IPS-18a (cell line): Measurements from ENCODE around the gene SMPD3.

Experiments used
- H3K27ac ChIP-seq: one replicate; pipeline ENCODE4 v1.5.1; 2013; ENCODE audit warnings: low read length
- H3K27me3 ChIP-seq: one replicate; pipeline ENCODE4 v1.6.1; 2013; ENCODE audit warnings: mild to moderate bottlenecking, low read length; ENCODE audit not compliant: control insufficient read depth, insufficient read depth
- H3K36me3 ChIP-seq: one replicate; pipeline ENCODE4 v1.6.1; 2013; ENCODE audit warnings: low read depth, low read length; ENCODE audit not compliant: control insufficient read depth
- H3K4me1 ChIP-seq: one replicate; pipeline ENCODE4 v1.6.1; 2013; ENCODE audit warnings: low read depth, low read length; ENCODE audit not compliant: control insufficient read depth
- H3K4me3 ChIP-seq: one replicate; pipeline ENCODE4 v1.5.1; 2013; ENCODE audit warnings: low read length
- H3K9ac ChIP-seq: one replicate; pipeline ENCODE4 v1.6.1; 2013; ENCODE audit warnings: mild to moderate bottlenecking, low read length, moderate library complexity
- H3K9me3 ChIP-seq: one replicate; pipeline ENCODE4 v1.6.1; 2013; ENCODE audit warnings: low read depth, low read length; ENCODE audit not compliant: control insufficient read depth

SMPD3 gene

DNA sequence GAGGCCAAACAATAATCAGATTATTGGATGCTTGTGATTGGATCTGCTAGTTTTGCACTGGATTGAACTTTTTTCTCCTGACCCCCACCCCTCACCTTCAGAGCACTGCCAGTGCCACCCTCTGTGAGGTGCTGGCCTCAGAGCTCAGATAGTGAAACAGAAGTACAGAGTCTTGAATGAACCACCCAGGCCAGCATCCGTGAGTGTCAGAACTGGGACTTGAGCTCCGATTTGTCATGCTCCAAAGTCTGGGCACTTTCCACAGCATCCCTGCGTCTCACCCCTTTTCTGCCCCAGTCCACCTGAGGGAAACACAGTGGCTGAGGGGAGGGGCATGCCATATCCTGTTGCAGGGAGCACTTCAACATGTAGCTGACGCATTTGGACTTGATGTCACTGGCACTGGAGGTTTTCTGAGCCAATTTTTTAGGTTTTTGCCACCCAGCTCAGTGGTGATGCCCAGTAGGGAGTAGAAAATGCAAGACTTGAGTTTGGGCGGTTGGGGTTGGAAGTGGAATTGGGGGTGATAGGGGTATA is 47.3 kb downstream of the SMPD3 start:
- no peaks in the 10 kb centered on the region for H3K9me3 ChIP-seq
- no peaks in the 10 kb centered on the region for H3K27me3 ChIP-seq
- no peak overlapping the region for H3K4me3 ChIP-seq

DNA sequence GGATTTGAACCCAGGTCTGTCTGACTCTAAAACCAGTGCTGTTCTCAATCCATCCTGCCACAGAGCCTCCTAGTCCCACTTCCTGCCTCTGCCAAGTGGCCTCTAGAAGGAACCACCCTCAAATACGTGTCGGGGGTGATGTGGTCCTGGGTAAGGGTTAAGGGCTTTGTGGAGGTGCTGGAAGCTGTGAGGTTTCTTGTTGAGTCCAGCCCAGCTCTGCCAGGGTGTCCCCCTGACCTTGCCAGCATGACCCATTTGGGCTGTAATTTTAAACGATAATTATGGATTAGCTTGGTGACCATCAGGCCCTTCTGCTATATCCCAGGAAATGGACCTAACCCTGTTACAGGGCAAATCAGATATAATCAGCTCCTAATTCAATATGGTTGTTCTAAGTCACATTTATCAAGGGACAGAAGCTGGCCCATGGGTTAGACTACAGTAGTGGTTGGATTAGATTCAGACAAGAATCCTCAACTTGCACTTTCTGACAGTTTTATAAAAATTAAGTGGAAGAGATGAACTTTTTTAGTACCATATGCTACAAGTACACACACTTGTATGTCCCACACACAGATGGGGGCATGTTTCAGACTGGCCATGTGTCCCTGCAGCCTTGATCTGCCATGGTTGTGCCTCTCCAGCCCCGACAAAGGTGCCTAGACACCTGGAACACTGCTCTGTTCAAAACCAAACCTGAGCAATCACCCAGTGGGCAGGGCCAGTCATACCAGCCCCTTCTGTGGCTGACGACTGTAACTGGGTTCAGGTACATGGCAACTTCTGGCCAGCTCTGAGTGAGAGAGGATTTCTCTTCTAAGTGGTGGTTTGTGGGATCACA is 48.0 kb downstream of the SMPD3 start:
- H3K9me3 ChIP-seq = no peaks in the 10 kb centered on the region
- no peaks in the 10 kb centered on the region for H3K27me3 ChIP-seq
- no peaks in the 10 kb centered on the region for H3K36me3 ChIP-seq
- no peak overlapping the region for H3K4me3 ChIP-seq
- H3K27ac ChIP-seq = no peak overlapping the region
- H3K9ac ChIP-seq = no peak overlapping the region
- H3K4me1 ChIP-seq = peaks cover 3% of the 10 kb centered on the region

More for the DNA sequence above, 47.3 kb downstream of the SMPD3 start:
- Histone ChIP-seq H3K27ac (no peak overlapping the region), H3K4me1 (peaks cover 3% of the 10 kb centered on the region), H3K9ac (no peak overlapping the region), H3K36me3 (no peaks in the 10 kb centered on the region)

DNA sequence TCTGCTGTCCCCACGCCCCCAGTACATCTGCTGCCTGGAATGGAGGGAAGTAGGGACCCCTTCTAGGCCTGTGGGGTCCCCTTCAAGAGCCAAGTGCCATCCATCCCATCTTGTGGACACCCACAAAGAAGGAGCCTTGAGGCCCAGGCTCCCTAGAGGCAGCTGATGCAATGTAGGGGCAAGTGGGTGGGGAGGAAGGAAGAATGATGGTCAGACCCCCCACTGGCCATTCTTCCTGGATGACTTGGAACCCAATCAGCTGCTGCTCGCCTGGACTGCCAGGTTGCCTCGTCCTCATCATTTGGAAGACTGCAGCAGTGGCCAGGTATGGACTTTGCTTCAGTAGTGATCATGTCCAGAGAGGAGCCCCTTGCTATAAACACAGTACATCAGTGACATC is 48.9 kb downstream of the SMPD3 start:
- H3K9ac ChIP-seq = no peak overlapping the region
- H3K4me3 ChIP-seq = no peak overlapping the region
- no peaks in the 10 kb centered on the region for H3K9me3 ChIP-seq
- no peaks in the 10 kb centered on the region for H3K27me3 ChIP-seq
- peaks cover 3% of the 10 kb centered on the region for H3K4me1 ChIP-seq
- H3K36me3 ChIP-seq = no peaks in the 10 kb centered on the region
- H3K27ac ChIP-seq = no peak overlapping the region

DNA sequence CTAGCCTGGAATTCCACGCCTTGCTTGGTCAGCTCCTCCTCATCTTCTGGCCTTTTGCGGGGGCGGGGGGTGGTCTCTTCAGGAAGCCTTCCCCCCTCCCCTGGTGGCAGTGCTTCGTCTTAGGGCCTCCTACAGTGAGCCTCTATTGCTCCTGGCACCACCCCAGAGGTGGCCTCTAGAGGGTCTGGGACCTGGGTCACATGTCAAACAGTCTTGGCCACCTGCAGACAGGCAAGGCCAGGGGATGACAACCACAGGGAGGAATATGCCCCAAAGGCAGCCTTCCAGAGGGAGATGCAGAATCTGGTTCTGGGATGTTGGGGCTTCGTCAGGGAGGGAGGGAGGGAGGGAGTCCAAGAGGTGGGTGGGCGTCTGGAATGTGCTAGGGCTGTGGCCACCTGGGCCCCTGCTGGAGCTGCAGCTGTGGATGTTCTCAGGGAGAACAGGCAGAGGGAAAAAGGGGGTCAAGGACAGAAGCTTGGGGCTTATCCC is 50.6 kb downstream of the SMPD3 start:
- Histone ChIP-seq H3K27me3 (no peaks in the 10 kb centered on the region), H3K4me1 (peaks cover 3% of the 10 kb centered on the region), H3K4me3 (no peak overlapping the region), H3K9ac (no peak overlapping the region), H3K36me3 (no peaks in the 10 kb centered on the region), H3K9me3 (no peaks in the 10 kb centered on the region), H3K27ac (no peak overlapping the region)

DNA sequence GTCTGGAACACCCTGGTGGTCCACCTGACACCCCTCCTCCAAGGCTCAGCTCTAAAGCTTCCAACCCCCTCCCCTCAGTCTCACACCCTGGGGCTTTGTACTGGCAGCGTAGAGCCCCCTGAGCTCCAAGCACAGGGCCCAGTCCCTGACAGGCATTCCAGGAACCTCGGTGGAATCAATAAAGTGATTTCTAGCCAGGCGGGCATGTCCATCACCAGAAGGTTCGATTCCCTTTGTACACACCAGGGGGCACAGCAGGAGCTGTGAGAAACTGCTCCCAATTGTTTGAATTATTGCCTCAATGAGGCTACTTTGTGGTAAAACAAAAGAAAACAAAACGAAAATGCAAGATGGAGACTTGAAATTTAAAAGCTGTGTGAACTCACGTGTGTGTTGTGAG is 51.8 kb downstream of the SMPD3 start:
- Histone ChIP-seq H3K9ac (no peak overlapping the region), H3K4me3 (no peak overlapping the region), H3K9me3 (no peaks in the 10 kb centered on the region), H3K27me3 (no peaks in the 10 kb centered on the region), H3K27ac (no peak overlapping the region), H3K4me1 (peaks cover 3% of the 10 kb centered on the region), H3K36me3 (no peaks in the 10 kb centered on the region)

DNA sequence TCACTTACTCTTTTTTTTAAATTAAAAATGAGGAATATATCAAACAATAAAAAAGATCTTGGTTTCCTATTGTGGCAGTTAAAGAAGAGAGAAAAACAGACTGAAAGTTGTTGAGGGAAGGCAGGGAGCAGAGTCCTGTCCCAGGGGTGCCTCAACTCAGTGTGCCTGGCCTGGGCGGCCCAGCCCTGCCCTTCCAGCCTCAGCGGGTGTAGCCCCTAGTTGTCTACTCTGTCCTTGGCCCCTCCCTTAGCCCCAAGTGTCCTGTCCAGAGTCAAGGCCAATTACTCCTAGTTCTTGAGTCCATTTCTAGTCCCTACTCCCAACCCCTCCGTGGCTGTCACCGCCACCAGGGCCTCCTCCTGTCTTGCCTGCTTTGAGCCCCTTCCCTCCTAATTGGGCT is 52.5 kb downstream of the SMPD3 start:
- Histone ChIP-seq H3K4me1 (peaks cover 3% of the 10 kb centered on the region), H3K36me3 (no peaks in the 10 kb centered on the region), H3K4me3 (no peak overlapping the region), H3K27ac (no peak overlapping the region), H3K9me3 (no peaks in the 10 kb centered on the region), H3K27me3 (no peaks in the 10 kb centered on the region), H3K9ac (no peak overlapping the region)

DNA sequence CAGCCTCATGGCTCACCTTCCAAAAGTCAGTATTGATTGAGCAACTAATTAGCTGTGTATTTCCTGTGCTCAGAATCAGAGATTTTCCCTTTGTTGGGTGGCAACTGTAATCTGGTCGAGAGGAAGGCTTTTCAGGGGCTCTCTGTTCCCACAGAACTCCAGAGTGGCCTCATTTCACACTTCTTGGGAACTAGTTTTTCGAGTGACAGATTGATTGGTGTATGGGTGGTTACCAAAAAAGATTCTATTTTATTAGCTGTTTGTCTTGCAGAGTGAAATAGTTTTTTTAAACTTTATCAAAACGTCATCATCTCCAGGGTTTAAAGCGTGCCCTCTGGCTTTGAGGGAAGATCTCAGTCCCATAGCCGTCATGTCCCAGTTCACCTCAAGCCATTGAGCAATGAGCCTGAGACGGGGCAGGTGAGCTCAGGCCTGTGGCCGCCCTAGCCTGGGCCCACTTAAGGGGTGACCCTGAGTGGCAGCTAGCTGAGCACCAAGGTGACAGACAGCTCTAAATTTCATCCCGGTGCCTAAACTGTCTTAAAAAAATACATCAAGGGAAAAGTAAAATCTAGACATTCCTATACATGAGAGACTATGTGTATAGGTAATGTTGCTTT is 53.0 kb downstream of the SMPD3 start:
- Histone ChIP-seq H3K9me3 (no peaks in the 10 kb centered on the region), H3K27me3 (no peaks in the 10 kb centered on the region), H3K27ac (no peak overlapping the region), H3K4me1 (peaks cover 3% of the 10 kb centered on the region), H3K4me3 (no peak overlapping the region), H3K9ac (no peak overlapping the region), H3K36me3 (no peaks in the 10 kb centered on the region)

DNA sequence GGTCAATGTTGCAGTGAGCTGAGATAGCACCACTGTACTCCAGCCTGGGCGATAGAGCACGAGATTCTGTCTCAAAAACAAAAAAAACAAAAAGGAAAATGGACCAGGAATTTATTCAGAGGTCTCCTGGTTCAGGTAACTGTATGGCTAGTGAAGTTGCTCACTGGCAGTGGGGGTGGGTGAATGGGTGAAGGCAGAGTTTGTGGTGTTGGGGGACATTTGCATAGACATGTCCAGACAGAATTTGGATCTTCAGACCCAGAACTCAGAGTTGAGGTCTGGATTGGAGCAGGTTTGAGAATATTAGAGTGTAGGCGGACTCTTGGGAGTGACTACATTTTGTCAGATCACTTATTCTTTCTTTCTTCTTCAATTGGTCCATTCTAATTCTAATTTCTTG is 55.0 kb downstream of the SMPD3 start:
- H3K36me3 ChIP-seq = no peaks in the 10 kb centered on the region

DNA sequence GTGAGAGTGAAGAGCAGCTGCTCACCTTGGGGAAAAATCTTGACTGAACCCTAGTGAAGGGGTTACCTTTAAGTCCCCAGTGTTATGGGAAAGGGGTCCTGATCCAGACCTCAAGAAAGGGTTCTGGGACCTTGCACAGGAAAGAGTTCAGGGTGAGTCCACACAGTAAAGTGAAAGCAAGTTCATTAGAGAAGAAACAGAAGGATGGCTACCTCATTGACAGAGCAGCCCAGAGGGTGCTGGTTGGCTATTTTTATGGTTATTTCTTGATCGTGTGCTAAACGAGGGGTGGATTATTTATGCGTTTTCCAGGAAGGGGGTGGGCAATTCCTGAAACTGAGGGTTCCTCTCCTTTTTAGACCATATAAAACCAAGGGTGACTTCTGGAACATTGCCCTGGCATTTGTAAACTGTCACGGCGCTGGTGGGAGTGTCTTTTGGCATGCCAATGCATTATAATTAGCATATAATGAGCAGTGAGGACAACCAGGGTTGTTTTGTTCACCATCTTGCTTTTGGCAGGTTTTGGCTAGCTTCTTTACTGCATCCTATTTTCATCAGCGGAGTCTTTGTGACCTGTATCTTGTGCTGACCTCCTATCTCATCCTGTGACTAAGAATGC is 58.4 kb downstream of the SMPD3 start:
- peaks cover 6% of the 10 kb centered on the region for H3K4me1 ChIP-seq
- H3K27ac ChIP-seq = no peak overlapping the region
- no peak overlapping the region for H3K9ac ChIP-seq
- no peaks in the 10 kb centered on the region for H3K36me3 ChIP-seq
- no peak overlapping the region for H3K4me3 ChIP-seq
- H3K27me3 ChIP-seq = no peaks in the 10 kb centered on the region
- no peaks in the 10 kb centered on the region for H3K9me3 ChIP-seq

More for the DNA sequence above, 55.0 kb downstream of the SMPD3 start:
- Histone ChIP-seq H3K4me1 (peaks cover 3% of the 10 kb centered on the region), H3K27me3 (no peaks in the 10 kb centered on the region), H3K9ac (no peak overlapping the region), H3K27ac (no peak overlapping the region), H3K9me3 (no peaks in the 10 kb centered on the region), H3K4me3 (no peak overlapping the region)

DNA sequence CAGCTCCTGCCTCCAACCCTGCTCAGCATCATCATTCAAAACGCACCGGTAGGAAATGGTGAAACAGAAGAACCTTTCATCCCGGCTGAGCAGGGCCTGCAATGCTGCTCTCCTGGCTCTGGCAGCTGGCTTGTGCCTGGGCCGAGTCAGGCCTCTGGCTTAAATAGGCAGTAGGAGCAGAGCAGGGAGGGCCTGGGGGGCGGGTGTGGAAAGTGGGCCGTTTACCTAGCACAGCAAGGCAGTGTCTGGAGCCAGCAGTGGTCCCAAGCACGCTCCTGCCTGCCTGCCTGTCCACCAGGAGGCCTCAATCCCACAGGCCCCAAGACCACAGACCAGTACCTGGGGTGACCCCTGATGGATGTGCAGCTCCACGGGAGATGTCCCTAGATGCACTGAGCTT is 59.3 kb downstream of the SMPD3 start:
- Histone ChIP-seq H3K36me3 (no peaks in the 10 kb centered on the region), H3K4me3 (no peak overlapping the region), H3K4me1 (peaks cover 14% of the 10 kb centered on the region), H3K9me3 (no peaks in the 10 kb centered on the region), H3K27me3 (no peaks in the 10 kb centered on the region), H3K27ac (no peak overlapping the region), H3K9ac (no peak overlapping the region)

DNA sequence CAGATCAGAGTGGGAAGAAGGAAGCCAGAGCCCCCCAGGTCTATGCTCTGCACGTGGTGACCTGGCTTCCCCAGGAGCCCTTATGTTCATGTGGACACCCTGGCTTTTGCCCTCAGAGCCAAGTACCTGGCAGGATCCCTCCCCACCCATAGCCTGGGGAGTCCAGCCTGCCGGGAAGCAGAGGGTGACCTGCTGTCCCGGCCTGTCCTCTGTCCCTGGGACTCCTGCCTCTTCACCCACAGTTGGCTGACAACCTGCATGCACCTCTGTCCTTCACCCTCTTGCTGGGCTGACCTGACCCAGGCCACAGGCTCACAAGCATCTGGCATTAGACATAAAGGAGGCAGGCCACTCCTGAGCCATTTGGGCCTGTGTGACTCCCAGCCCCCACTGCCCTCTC is 60.2 kb downstream of the SMPD3 start:
- Histone ChIP-seq H3K27me3 (no peaks in the 10 kb centered on the region), H3K27ac (no peak overlapping the region), H3K9ac (no peak overlapping the region), H3K36me3 (no peaks in the 10 kb centered on the region), H3K4me3 (no peak overlapping the region), H3K9me3 (no peaks in the 10 kb centered on the region), H3K4me1 (peaks cover 16% of the 10 kb centered on the region)
